CD8-positive, alpha-beta memory T cell (primary cell): ENCODE measurements around the gene SIPA1L3. TPM values are rescaled to one million over a fixed set of nuclear protein-coding genes. Genes with fewer than 3 reads are reported as not detected.

Experiments
- CTCF ChIA-PET: fragments of 350-600 bp; sonication (Branson Sonifier 250); formaldehyde crosslinking; loops from one replicate; lab custom pipeline; 2021; ENCODE audit warnings: antibody characterized with exemption; lab: Charles Lee
- POLR2A ChIA-PET: fragments of 350-600 bp; sonication (Branson Sonifier 250); formaldehyde crosslinking; loops from one replicate; lab custom pipeline; 2021; ENCODE audit warnings: antibody characterized with exemption; lab: Charles Lee
- DNase-seq, 5 donors: peaks; one replicate each; pipeline versions ENCODE4 v3.0.0 to v3.0.0-alpha.2; 2020 to 2022; ENCODE audit warnings: mixed read lengths in 1 of 5
- H3K27ac ChIP-seq: one replicate; pipeline ENCODE4 v1.7.0; 2013; ENCODE audit warnings: low read depth, mild to moderate bottlenecking, low read length, moderate library complexity
- H3K27me3 ChIP-seq: 2 replicates; pipeline ENCODE4 v1.7.0; 2013; ENCODE audit warnings: low read length, mild to moderate bottlenecking; ENCODE audit not compliant: insufficient read depth, poor library complexity, severe bottlenecking
- H3K36me3 ChIP-seq: 2 replicates; pipeline ENCODE4 v1.7.0; 2013; ENCODE audit warnings: mild to moderate bottlenecking, low read length, moderate library complexity; ENCODE audit not compliant: insufficient read depth
- H3K4me1 ChIP-seq: 2 replicates; pipeline ENCODE4 v1.7.0; 2013; ENCODE audit warnings: mild to moderate bottlenecking, low read length, moderate library complexity; ENCODE audit not compliant: insufficient read depth
- H3K4me3 ChIP-seq: 2 replicates; pipeline ENCODE4 v1.7.0; 2013; ENCODE audit warnings: mild to moderate bottlenecking, low read length
- H3K9me3 ChIP-seq: 2 replicates; pipeline ENCODE4 v1.7.0; 2013; ENCODE audit warnings: mild to moderate bottlenecking, low read length
- H3K27ac Mint-ChIP-seq, 8 donors: one replicate each; pipeline ENCODE4 v1.8.0; 2020 to 2021; ENCODE audit warnings: mixed read lengths in 8 of 8, mild to moderate bottlenecking in 6 of 8, inconsistent platforms in 3 of 8, moderate library complexity in 3 of 8
- H3K27me3 Mint-ChIP-seq, 2 donors: one replicate each; pipeline ENCODE4 v1.8.0; 2020 to 2021; ENCODE audit warnings: mixed read lengths in 2 of 2, mild to moderate bottlenecking in 1 of 2, moderate library complexity in 1 of 2
- H3K36me3 Mint-ChIP-seq, 3 donors: one replicate each; pipeline ENCODE4 v1.8.0; 2020 to 2021; ENCODE audit warnings: mixed read lengths in 3 of 3, inconsistent platforms in 1 of 3, mild to moderate bottlenecking in 1 of 3
- H3K4me1 Mint-ChIP-seq, 3 donors: one replicate each; pipeline ENCODE4 v1.8.0; 2020 to 2021; ENCODE audit warnings: mixed read lengths in 3 of 3, inconsistent platforms in 1 of 3, mild to moderate bottlenecking in 1 of 3
- H3K4me3 Mint-ChIP-seq, 7 donors: one replicate each; pipeline ENCODE4 v1.8.0; 2020 to 2021; ENCODE audit warnings: mixed read lengths in 7 of 7, mild to moderate bottlenecking in 6 of 7, moderate library complexity in 4 of 7, inconsistent platforms in 2 of 7
- H3K9me3 Mint-ChIP-seq, 5 donors: one replicate each; pipeline ENCODE4 v1.8.0; 2020 to 2022; ENCODE audit warnings: mixed read lengths in 5 of 5, mild to moderate bottlenecking in 3 of 5, moderate library complexity in 2 of 5, inconsistent platforms in 1 of 5
- polyA plus RNA-seq: library from polyadenylated mRNA; unstranded; fragments of 300-500 nt; fragmentation: Illumina TruSeq; gene quantifications from one replicate; pipeline ENCODE4 v1.2.3, GENCODE V29; 2021
- total RNA-seq, 2 experiments: library from RNA; stranded (reverse); gene quantifications; one replicate each; pipeline ENCODE4 v1.2.3, GENCODE V29; 2021

SIPA1L3 gene
- total and polyA plus RNA-seq, 3 experiments from 2014 or later = 5.4 to 14.8 (median 11.5) TPM

- POLR2A ChIA-PET = no interaction called here
- Mint-ChIP-seq H3K4me1 (no peaks in the 10 kb centered on the region), H3K4me3 (no peak overlapping the region), H3K36me3 (peaks cover 11 to 75% (median 33%) of the 10 kb centered on the region in 3 donors), H3K27me3 (no peaks in the 10 kb centered on the region), H3K27ac (no peak overlapping the region), H3K9me3 (no peaks in the 10 kb centered on the region)
- H3K9me3 ChIP-seq = no peaks in the 10 kb centered on the region
- H3K27me3 ChIP-seq = no peaks in the 10 kb centered on the region
- peaks cover 13% of the 10 kb centered on the region for H3K36me3 ChIP-seq
- no peak for DNase-seq
- no peaks in the 10 kb centered on the region for H3K4me1 ChIP-seq
- H3K27ac ChIP-seq = no peak overlapping the region
- H3K4me3 ChIP-seq = no peak overlapping the region
- CTCF ChIA-PET = no interaction called here
Measured at GRCh38 chr19:38107129-38107528, 200.1 kb downstream of the SIPA1L3 start.

GRCh38 chr19:38111898-38112297, 204.9 kb downstream of the SIPA1L3 start:
- H3K4me1 Mint-ChIP-seq = peaks cover 6 to 18% (median 16%) of the 10 kb centered on the region in 3 donors
- H3K36me3 ChIP-seq = peaks cover 9% of the 10 kb centered on the region

GRCh38 chr19:38114651-38115050, 207.6 kb downstream of the SIPA1L3 start:
- POLR2A ChIA-PET = no interaction called here
- Histone ChIP-seq H3K36me3 (peaks cover 12% of the 10 kb centered on the region), H3K4me1 (no peaks in the 10 kb centered on the region), H3K27me3 (no peaks in the 10 kb centered on the region), H3K27ac (no peak overlapping the region), H3K9me3 (no peaks in the 10 kb centered on the region), H3K4me3 (no peak overlapping the region)
- Mint-ChIP-seq H3K27me3 (no peaks in the 10 kb centered on the region), H3K27ac (peak overlapping the region in 2 of 8 donors; percentile 11 to 50), H3K9me3 (no peaks in the 10 kb centered on the region), H3K36me3 (peaks cover 14 to 65% (median 24%) of the 10 kb centered on the region in 3 donors), H3K4me1 (peaks cover 6 to 18% (median 16%) of the 10 kb centered on the region in 3 donors), H3K4me3 (no peak overlapping the region)
- CTCF ChIA-PET = no interaction called here
- no peak for DNase-seq

More at GRCh38 chr19:38111898-38112297, 204.9 kb downstream of the SIPA1L3 start:
- Mint-ChIP-seq H3K27ac (peak overlapping the region in 1 of 8 donors; percentile 54), H3K27me3 (no peaks in the 10 kb centered on the region), H3K4me3 (no peak overlapping the region), H3K36me3 (peaks cover 3 to 72% (median 27%) of the 10 kb centered on the region in 3 donors), H3K9me3 (no peaks in the 10 kb centered on the region)
- Histone ChIP-seq H3K27me3 (no peaks in the 10 kb centered on the region), H3K4me3 (no peak overlapping the region), H3K4me1 (no peaks in the 10 kb centered on the region), H3K27ac (no peak overlapping the region), H3K9me3 (no peaks in the 10 kb centered on the region)
- no peak for DNase-seq
- POLR2A ChIA-PET = interaction anchor here (0.6 kb wide), 1 partner anchor 22 kb away, joined by 3 read pairs; no protein-coding TSS in a partner anchor
- CTCF ChIA-PET = no interaction called here

- Mint-ChIP-seq H3K4me3 (no peak overlapping the region), H3K27me3 (no peaks in the 10 kb centered on the region), H3K36me3 (peaks cover 21 to 65% (median 29%) of the 10 kb centered on the region in 3 donors), H3K27ac (peak overlapping the region in 5 of 8 donors; percentile 20 to 90 (median 52)), H3K9me3 (no peaks in the 10 kb centered on the region), H3K4me1 (peaks cover 6 to 18% (median 16%) of the 10 kb centered on the region in 3 donors)
- Histone ChIP-seq H3K4me1 (no peaks in the 10 kb centered on the region), H3K27me3 (no peaks in the 10 kb centered on the region), H3K9me3 (no peaks in the 10 kb centered on the region), H3K36me3 (peaks cover 16% of the 10 kb centered on the region), H3K27ac (no peak overlapping the region), H3K4me3 (no peak overlapping the region)
- no peak for DNase-seq
- CTCF ChIA-PET = no interaction called here
- POLR2A ChIA-PET = no interaction called here
Measured at GRCh38 chr19:38115271-38115802, 208.3 kb downstream of the SIPA1L3 start.

GRCh38 chr19:38118176-38118575, 211.2 kb downstream of the SIPA1L3 start:
- H3K27me3 Mint-ChIP-seq = no peaks in the 10 kb centered on the region
- CTCF ChIA-PET = no interaction called here
- no peak overlapping the region for H3K4me3 Mint-ChIP-seq
- no peak overlapping the region for H3K4me3 ChIP-seq
- peaks cover 6 to 18% (median 16%) of the 10 kb centered on the region in 3 donors for H3K4me1 Mint-ChIP-seq
- POLR2A ChIA-PET = no interaction called here
- H3K9me3 Mint-ChIP-seq = peaks cover 0 to 6% (median 0%) of the 10 kb centered on the region in 5 donors
- no peaks in the 10 kb centered on the region for H3K9me3 ChIP-seq
- H3K27me3 ChIP-seq = no peaks in the 10 kb centered on the region
- H3K4me1 ChIP-seq = no peaks in the 10 kb centered on the region
- peaks cover 7% of the 10 kb centered on the region for H3K36me3 ChIP-seq
- H3K27ac Mint-ChIP-seq = no peak overlapping the region
- no peak for DNase-seq
- peaks cover 32 to 59% (median 38%) of the 10 kb centered on the region in 3 donors for H3K36me3 Mint-ChIP-seq
- H3K27ac ChIP-seq = no peak overlapping the region

- no peaks in the 10 kb centered on the region for H3K27me3 Mint-ChIP-seq
- peaks cover 7% of the 10 kb centered on the region for H3K36me3 ChIP-seq
- DNase-seq = no peak
- H3K4me3 Mint-ChIP-seq = no peak overlapping the region
- no peaks in the 10 kb centered on the region for H3K9me3 ChIP-seq
- no peak overlapping the region for H3K27ac ChIP-seq
- POLR2A ChIA-PET = no interaction called here
- CTCF ChIA-PET = interaction anchor here (2.0 kb wide), 1 partner anchor 218 kb away, joined by 4 read pairs; no protein-coding TSS in a partner anchor
- no peak overlapping the region for H3K27ac Mint-ChIP-seq
- peaks cover 30 to 49% (median 38%) of the 10 kb centered on the region in 3 donors for H3K36me3 Mint-ChIP-seq
- H3K27me3 ChIP-seq = no peaks in the 10 kb centered on the region
- no peaks in the 10 kb centered on the region for H3K4me1 ChIP-seq
- peaks cover 2 to 4% (median 3%) of the 10 kb centered on the region in 3 donors for H3K4me1 Mint-ChIP-seq
- H3K4me3 ChIP-seq = no peak overlapping the region
- H3K9me3 Mint-ChIP-seq = peaks cover 0 to 6% (median 0%) of the 10 kb centered on the region in 5 donors
Measured at GRCh38 chr19:38120471-38121025, 213.5 kb downstream of the SIPA1L3 start.

- H3K36me3 ChIP-seq = peaks cover 7% of the 10 kb centered on the region
- no peaks in the 10 kb centered on the region for H3K9me3 ChIP-seq
- H3K4me3 ChIP-seq = no peak overlapping the region
- H3K27me3 ChIP-seq = no peaks in the 10 kb centered on the region
- Mint-ChIP-seq H3K27me3 (no peaks in the 10 kb centered on the region), H3K36me3 (peaks cover 30 to 50% (median 42%) of the 10 kb centered on the region in 3 donors), H3K4me3 (no peak overlapping the region), H3K4me1 (no peaks in the 10 kb centered on the region), H3K27ac (no peak overlapping the region), H3K9me3 (peaks cover 0 to 6% (median 0%) of the 10 kb centered on the region in 5 donors)
- ChIA-PET POLR2A (no interaction called here), CTCF (no interaction called here)
- no peaks in the 10 kb centered on the region for H3K4me1 ChIP-seq
- no peak for DNase-seq
- no peak overlapping the region for H3K27ac ChIP-seq
Measured at GRCh38 chr19:38122402-38123093, 215.5 kb downstream of the SIPA1L3 start.

GRCh38 chr19:38125238-38125637, 218.2 kb downstream of the SIPA1L3 start:
- no peaks in the 10 kb centered on the region for H3K4me1 Mint-ChIP-seq
- Histone ChIP-seq H3K36me3 (no peaks in the 10 kb centered on the region), H3K27ac (no peak overlapping the region), H3K4me3 (no peak overlapping the region), H3K4me1 (no peaks in the 10 kb centered on the region), H3K9me3 (no peaks in the 10 kb centered on the region), H3K27me3 (no peaks in the 10 kb centered on the region)
- ChIA-PET CTCF (no interaction called here), POLR2A (no interaction called here)
- H3K27me3 Mint-ChIP-seq = no peaks in the 10 kb centered on the region
- no peak overlapping the region for H3K4me3 Mint-ChIP-seq
- H3K27ac Mint-ChIP-seq = no peak overlapping the region
- no peak for DNase-seq
- peaks cover 0 to 6% (median 0%) of the 10 kb centered on the region in 5 donors for H3K9me3 Mint-ChIP-seq
- H3K36me3 Mint-ChIP-seq = peaks cover 18 to 31% (median 23%) of the 10 kb centered on the region in 3 donors
